ENCODE measurements around the gene PAN2.
"Not testable (repeated sequence)": the region's sequence is repeated elsewhere in the genome, so short reads cannot be mapped to it uniquely, and the experiment has no call there.

The PAN2 gene

DNA sequence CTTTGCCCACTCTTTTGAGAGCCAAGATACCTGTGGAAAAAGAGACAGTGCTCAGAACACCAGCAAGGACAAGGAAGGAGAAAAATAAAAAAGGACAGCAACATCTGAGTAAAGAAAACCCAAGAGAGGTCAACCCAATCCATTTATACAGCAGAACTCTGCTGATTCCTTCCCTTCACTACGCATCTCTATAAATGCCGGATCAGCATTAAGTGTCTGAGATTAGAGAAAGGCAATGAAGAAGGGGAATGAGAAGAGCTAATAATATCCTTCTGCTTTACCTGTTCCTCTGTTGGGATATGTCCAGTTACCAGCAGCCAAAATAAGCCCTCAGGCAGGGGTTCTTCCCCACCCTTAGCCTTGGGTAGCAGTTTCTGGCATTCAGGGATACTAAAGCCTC is 51.2 kb downstream of the PAN2 start:
- DNase-seq (ENCODE audit: insufficient read length) (no peak), FAIRE-seq (no peak)
- TF ChIP-seq TAF1 (IDR thresholded peaks at IDR 0.05; ENCODE audit: borderline replicate concordance, low read depth, low read length) (no peak), POLR2A (IDR thresholded peaks at IDR 0.05; ENCODE audit: low read depth, low read length) (no peak), POLR2AphosphoS5 (IDR thresholded peaks at IDR 0.05; ENCODE audit: low read depth, low read length) (no peak)

DNA sequence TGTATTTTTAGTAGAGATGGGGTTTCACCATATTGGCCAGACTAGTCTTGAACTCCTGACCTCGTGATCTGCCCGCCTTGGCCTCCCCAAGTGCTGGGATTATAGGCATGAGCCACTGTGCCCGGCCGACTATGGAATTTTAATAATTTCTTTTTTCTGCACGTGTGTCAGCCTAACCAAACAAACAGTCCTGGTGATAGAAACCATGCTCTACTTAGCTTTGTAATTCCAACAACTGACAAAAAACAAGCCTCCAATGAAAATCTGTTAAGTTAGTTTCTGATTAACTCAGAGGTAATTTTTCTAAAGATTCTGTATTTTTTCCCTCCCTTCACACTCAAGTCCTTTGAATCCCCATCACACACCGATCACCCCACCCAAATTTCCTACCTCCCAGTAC is 51.8 kb downstream of the PAN2 start:
- FAIRE-seq = no peak
- no peak for DNase-seq (ENCODE audit: insufficient read length)
- TF ChIP-seq TAF1 (IDR thresholded peaks at IDR 0.05; ENCODE audit: borderline replicate concordance, low read depth, low read length) (no peak), POLR2AphosphoS5 (IDR thresholded peaks at IDR 0.05; ENCODE audit: low read depth, low read length) (no peak), POLR2A (IDR thresholded peaks at IDR 0.05; ENCODE audit: low read depth, low read length) (no peak)

DNA sequence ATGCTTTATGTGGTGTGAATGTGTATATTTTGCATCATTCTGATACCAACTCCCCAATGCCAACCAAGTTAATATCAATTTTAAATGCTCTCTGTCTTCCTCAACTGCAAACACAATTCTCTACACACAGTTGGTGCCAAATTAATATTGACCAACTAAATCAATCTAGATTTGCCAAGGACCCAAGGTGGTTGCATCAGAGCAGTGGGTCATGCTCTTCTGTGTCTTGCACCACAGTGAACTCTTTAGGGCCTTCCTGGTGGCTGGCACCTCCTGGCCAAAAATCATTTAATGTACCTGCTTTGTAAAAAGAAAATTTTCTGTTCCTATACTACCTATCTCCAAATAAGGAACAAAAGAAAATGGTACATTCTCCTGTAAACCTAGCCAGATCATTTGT is 53.0 kb downstream of the PAN2 start:
- no peak for FAIRE-seq
- DNase-seq (ENCODE audit: insufficient read length) = no peak
- no peak for TF ChIP-seq POLR2A (IDR thresholded peaks at IDR 0.05; ENCODE audit: low read depth, low read length)

DNA sequence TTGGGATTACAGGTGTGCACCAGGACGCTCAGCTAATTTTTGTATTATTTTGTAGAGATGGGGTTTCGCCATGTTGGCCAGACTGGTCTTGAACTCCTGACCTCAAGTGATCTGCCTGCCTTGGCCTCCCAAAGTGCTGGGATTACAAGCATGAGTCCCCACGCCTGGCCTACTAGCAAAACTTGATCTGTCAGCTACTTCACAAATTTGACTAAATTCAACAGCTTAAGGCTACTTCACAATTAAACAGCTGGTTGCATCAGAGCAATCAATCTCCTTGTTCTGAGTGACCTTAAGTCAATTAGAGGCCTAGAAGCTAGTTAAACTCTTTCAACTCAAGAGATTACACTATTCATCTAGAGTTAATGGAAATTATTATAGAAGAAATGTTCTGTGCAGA is 54.9 kb downstream of the PAN2 start:
- TF ChIP-seq TAF1 (IDR thresholded peaks at IDR 0.05; ENCODE audit: borderline replicate concordance, low read depth, low read length) = no peak
- no peak for TF ChIP-seq POLR2AphosphoS5 (IDR thresholded peaks at IDR 0.05; ENCODE audit: low read depth, low read length)
- TF ChIP-seq POLR2A (IDR thresholded peaks at IDR 0.05; ENCODE audit: low read depth, low read length) = no peak
- FAIRE-seq (no peak), DNase-seq (ENCODE audit: insufficient read length) (no peak)

DNA sequence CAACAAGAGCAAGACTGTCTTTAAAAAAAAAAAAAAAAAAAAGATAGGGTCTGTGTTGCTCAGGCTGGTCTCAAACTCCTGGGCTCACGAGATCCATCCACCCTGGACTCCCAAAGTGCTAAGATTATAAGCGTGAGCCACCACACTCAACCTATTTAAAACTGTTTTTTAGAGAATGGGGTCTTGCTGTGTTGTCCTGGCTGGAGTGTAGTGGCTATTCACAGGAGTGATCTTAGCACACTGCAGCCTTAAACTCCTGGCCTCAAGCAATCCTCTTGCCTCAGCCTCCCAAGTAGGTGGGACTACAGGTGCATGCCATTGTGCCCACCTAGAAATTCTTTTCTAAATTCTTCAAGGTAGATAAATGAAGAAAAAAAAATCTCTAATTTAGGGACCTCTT is 59.5 kb downstream of the PAN2 start:
- no peak for DNase-seq (ENCODE audit: insufficient read length)
- TF ChIP-seq TAF1 (IDR thresholded peaks at IDR 0.05; ENCODE audit: borderline replicate concordance, low read depth, low read length) (no peak), POLR2A (IDR thresholded peaks at IDR 0.05; ENCODE audit: low read depth, low read length) (no peak), POLR2AphosphoS5 (IDR thresholded peaks at IDR 0.05; ENCODE audit: low read depth, low read length) (no peak)
- no peak for FAIRE-seq

DNA sequence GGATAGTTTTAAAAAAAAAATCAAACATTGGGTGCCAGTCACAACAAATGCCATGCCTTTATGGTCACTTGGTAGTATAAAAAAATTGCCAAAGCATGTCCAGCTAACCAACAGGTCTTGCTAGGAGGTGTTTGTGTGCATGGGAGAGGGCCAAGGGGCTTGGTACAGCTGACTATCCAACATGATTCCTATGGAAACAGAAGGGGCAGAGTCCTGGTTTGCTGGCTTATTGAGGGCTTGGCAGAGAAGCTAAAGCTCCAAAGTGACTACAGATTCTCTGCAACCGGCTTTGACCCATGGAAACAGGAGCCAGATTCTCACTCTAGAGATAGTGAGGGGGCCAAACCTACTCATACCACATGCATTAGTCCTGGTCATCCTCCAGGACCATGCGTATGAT is 61.3 kb downstream of the PAN2 start:
- not testable (repeated sequence) for FAIRE-seq; DNase-seq (ENCODE audit: insufficient read length)

DNA sequence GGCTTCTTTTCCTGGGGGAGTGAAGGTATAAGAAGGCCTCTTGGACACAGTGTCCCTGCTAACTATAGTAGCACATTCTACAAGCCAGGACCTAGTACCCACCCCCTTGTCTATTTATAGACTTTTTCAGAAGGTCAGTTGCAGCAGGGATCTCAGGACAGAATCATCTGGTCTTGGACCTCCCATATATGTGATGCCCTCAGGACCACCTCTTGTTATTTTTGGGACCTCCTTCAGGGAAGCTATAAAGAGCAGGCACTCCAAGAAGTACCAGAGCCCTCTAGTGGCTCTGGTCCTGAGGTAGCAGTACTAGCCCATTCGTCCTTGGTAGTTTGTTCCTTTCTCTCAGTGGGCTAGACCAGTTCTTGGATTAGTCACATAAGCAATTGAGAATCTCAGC is 62.8 kb downstream of the PAN2 start:
- FAIRE-seq (no peak), DNase-seq (ENCODE audit: insufficient read length) (no peak)
- TF ChIP-seq TAF1 (IDR thresholded peaks at IDR 0.05; ENCODE audit: borderline replicate concordance, low read depth, low read length) = no peak
- peak; percentile 20; the same call in 1 of the 2 replicates for TF ChIP-seq POLR2A (IDR thresholded peaks at IDR 0.05; ENCODE audit: low read depth, low read length)

DNA sequence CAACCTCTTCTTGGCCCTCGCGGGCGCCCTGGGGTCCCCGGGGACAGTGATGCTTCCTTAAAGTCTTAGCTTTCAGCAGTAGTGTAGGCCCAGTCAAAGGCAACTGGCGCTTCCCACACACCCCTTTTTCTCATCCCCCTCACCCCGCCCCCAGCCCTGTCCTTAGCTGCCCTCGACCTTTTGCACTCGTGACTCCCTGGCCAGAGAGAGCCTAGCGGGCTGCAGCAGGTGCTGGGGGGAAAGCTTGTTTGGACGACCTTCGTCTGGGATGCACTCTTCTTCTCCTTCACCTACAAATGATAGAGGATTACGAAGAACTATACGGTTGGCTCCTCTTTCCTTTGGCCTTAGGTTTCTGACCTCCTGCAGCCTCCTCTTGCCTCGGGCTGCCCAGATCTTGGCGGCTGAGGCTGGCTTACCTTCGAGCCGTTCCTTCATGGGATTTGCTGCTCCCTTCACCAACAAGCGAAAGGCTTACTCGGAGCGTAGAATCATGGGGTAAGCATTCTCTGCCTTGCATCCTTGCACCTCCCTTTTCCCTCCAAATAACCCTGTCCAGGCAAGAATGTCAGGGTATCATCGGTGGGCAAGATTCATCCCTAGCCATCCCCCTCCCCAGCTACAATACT is 66.2 kb downstream of the PAN2 start:
- DNase-seq (ENCODE audit: insufficient read length) (no peak), FAIRE-seq (no peak)

DNA sequence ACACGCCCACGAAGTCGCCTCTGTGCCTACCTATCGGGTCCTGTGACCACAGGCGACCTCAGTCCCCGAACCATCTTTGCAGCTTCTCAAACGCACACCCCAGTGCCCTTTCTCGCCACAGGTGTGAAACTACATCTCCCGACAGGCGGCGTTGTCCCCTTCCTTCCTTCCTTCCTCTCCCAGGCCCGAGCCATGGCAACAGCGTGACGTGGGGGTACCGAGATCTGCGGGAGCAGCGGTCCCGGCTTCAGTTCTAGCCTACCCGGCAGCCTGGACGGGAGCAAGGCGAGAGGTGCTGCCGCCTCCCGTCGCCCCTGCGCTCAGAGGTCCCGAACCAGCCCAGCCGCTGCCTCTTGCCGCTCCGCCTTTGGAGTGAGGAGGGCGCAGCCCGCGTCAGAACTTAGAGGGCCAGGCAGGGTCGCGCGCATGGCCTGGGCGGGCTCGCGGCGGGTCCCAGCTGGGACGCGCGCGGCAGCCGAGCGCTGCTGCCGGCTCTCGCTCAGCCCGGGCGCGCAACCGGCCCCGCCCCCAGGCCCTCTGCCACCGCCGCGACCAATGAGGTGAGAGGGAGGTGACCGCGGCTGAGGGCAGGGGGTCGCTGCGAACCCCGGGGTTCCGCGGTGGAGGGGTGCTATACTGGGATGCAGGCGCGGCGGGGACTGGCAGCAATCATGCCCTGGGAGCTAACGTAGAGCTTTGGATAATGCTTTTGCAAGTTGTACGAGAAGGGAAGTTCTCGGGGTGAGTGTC is 66.9 kb downstream of the PAN2 start, which contains the start of gene COQ10A:
TSS of gene COQ10A (plus strand) at position 250 of the 750 bp plus-strand sequence. CDS start at position 427, 177 bp downstream.
- peak; percentile 60; the same call in 1 of the 2 replicates for TF ChIP-seq POLR2AphosphoS5 (IDR thresholded peaks at IDR 0.05; ENCODE audit: low read depth, low read length)
- no peak for TF ChIP-seq TAF1 (IDR thresholded peaks at IDR 0.05; ENCODE audit: borderline replicate concordance, low read depth, low read length)
- TF ChIP-seq POLR2A (IDR thresholded peaks at IDR 0.05; ENCODE audit: low read depth, low read length) = peak; percentile 85; the same call in 1 of the 2 replicates
- peak; percentile 78 for FAIRE-seq
- DNase-seq (ENCODE audit: insufficient read length) = peak; percentile 98

More for the DNA sequence above, 66.2 kb downstream of the PAN2 start:
- TF ChIP-seq POLR2AphosphoS5 (IDR thresholded peaks at IDR 0.05; ENCODE audit: low read depth, low read length) (no peak), TAF1 (IDR thresholded peaks at IDR 0.05; ENCODE audit: borderline replicate concordance, low read depth, low read length) (no peak), POLR2A (IDR thresholded peaks at IDR 0.05; ENCODE audit: low read depth, low read length) (no peak)

All from GM12892 (cell line).